Adrenal gland (tissue), 12 donors: ENCODE measurements around the gene WWP2. TPM values are rescaled to one million over a fixed set of nuclear protein-coding genes. Genes with fewer than 3 reads are reported as not detected.

ENCODE experiments used
- DNase-seq, 7 donors: peaks; one replicate each; pipeline ENCODE4 v3.0.0-alpha.2; 2019 to 2020
- H3K27ac ChIP-seq, 5 donors: fragments of 200-600 bp; sonication (generic) in 4 of 5; 1 replicate in 3 of 5; 2 replicates in 2 of 5; pipeline versions ENCODE4 v1.5.1 to v1.8.0; 2016 to 2020; ENCODE audit warnings: mild to moderate bottlenecking in 1 of 5
- H3K27me3 ChIP-seq: fragments of 200-600 bp; 2 replicates; pipeline ENCODE4 v1.8.0; 2021
- H3K36me3 ChIP-seq, 2 donors: fragments of 200-600 bp; replicated peaks in 1 of 2; 1 replicate in 1 of 2; 2 replicates in 1 of 2; pipeline versions ENCODE4 v1.5.1 to v1.8.0; 2018 to 2022
- H3K4me1 ChIP-seq, 2 donors: fragments of 200-600 bp; replicated peaks in 1 of 2; 1 replicate in 1 of 2; 2 replicates in 1 of 2; pipeline versions ENCODE4 v1.5.1 to v1.8.0; 2018 to 2021
- H3K4me3 ChIP-seq, 4 donors: fragments of 200-600 bp; sonication (generic) in 3 of 4; one replicate each; pipeline ENCODE4 v1.5.1; 2016 to 2018
- H3K9me3 ChIP-seq, 3 donors: fragments of 200-600 bp; sonication (generic) in 1 of 3; replicated peaks in 1 of 3; 1 replicate in 2 of 3; 2 replicates in 1 of 3; pipeline versions ENCODE4 v1.5.1 to v1.8.0; 2016 to 2021
- CTCF ChIP-seq, 6 experiments: fragments of 450-650 bp in 4 of 6; fragments of 200-600 bp in 2 of 6; sonication (generic) in 1 of 6; IDR thresholded peaks; 1 replicate in 5 of 6; 2 replicates in 1 of 6; pipeline versions ENCODE4 v1.5.1 to v1.8.0; 2016 to 2021; ENCODE audit warnings: antibody characterized with exemption in 6 of 6, mild to moderate bottlenecking in 2 of 6, moderate library complexity in 1 of 6
- POLR2A ChIP-seq, 2 donors: fragments of 450-650 bp; IDR thresholded peaks; one replicate each; pipeline ENCODE4 v1.6.1; 2017; ENCODE audit warnings: antibody characterized with exemption in 2 of 2, mild to moderate bottlenecking in 2 of 2, moderate library complexity in 1 of 2
- WGBS, 4 donors: extraction: QIAGEN DNeasy Blood & Tissue Kit in 2 of 4; methylation state at CpG; one replicate each; pipeline versions ENCODE4 v1.1.5 to v1.1.7; 2013 to 2017; 5-methylcytosine and 5-hydroxymethylcytosine counted together
- intact Hi-C, 2 donors: fragments of 100-400 bp; cut with DNase I; formaldehyde crosslinking; loops; one replicate each; pipeline versions ENCODE4 v1.14.1 to v1.15.0; 2022 to 2023
- polyA plus RNA-seq, 3 donors: library from polyadenylated mRNA; stranded (reverse); fragments of 200-250 nt in 2 of 3; fragments of 350-450 nt in 1 of 3; fragmentation: Illumina TruSeq in 1 of 3; extraction: RNeasy Lipid Tissue Mini Kit (QIAGEN cat#74804) in 1 of 3; gene quantifications; one replicate each; pipeline ENCODE4 v1.2.3, GENCODE V29; 2013 to 2014
- total RNA-seq, 9 donors: library from RNA; depleted of rRNA in 4 of 9; stranded (reverse); fragments of >200 nt in 4 of 9; fragments of 120-200 nt in 1 of 9; fragmentation: NEBNext Ultra II Directional in 1 of 9; extraction: Animal tissue kit (Norgen Biotek cat#: 25700) in 1 of 9; gene quantifications; one replicate each; pipeline versions ENCODE4 v1.1.0 to v1.2.4, GENCODE V29; 2013 to 2023
- donor health status: healthy with polysubstance abuse.
- donor health status: Bipolar disorder and iron deficiency.
- donor health status: DM: yes; HTN: yes; CAD: no.
- donor health status: DM: no; HTN: no; CAD: no.
- donor health status: DM: no; HTN: no; CAD: no.
- donor health status: DM: yes; HTN: yes; CAD: no.

WWP2 gene
- total and polyA plus RNA-seq, 12 donors = 28.3 to 99.8 (median 72.0) TPM

GRCh38 chr16:69863401-69864281, 101.5 kb downstream of the WWP2 start:
- TF ChIP-seq CTCF (IDR thresholded peaks at IDR 0.05) (no peak), POLR2A (IDR thresholded peaks at IDR 0.05) (no peak)
- Histone ChIP-seq H3K27me3 (no peaks in the 10 kb centered on the region), H3K4me3 (no peak overlapping the region), H3K36me3 (no peaks in the 10 kb centered on the region), H3K4me1 (peaks cover 27 to 33% of the 10 kb centered on the region in 2 donors), H3K9me3 (no peaks in the 10 kb centered on the region), H3K27ac (no peak overlapping the region)
- DNase-seq = no peak
- WGBS, 4 donors = 91 to 94% (median 94%) methylated on average over 16 of the region's 16 CpGs
- intact Hi-C loops = loop anchor here in 1 of 2 donors (10.0 kb wide), 1 partner anchor 61 kb away; no protein-coding TSS in a partner anchor

- TF ChIP-seq POLR2A (IDR thresholded peaks at IDR 0.05) (no peak), CTCF (IDR thresholded peaks at IDR 0.05) (no peak)
Measured at GRCh38 chr16:69865701-69866100, 103.6 kb downstream of the WWP2 start.

GRCh38 chr16:69867784-69868560, 105.8 kb downstream of the WWP2 start:
- TF ChIP-seq CTCF (IDR thresholded peaks at IDR 0.05) (no peak), POLR2A (IDR thresholded peaks at IDR 0.05) (no peak)
- H3K27ac ChIP-seq = no peak overlapping the region
- H3K36me3 ChIP-seq = peaks cover 0 to 13% of the 10 kb centered on the region in 2 donors
- intact Hi-C loops = loop anchor here in 1 of 2 donors (10.0 kb wide), 1 partner anchor 57 kb away; no protein-coding TSS in a partner anchor
- no peak overlapping the region for H3K4me3 ChIP-seq
- no peaks in the 10 kb centered on the region for H3K27me3 ChIP-seq
- H3K4me1 ChIP-seq = no peaks in the 10 kb centered on the region
- 71 to 97% (median 87%) methylated on average over 6 to 8 of the region's 8 CpGs for WGBS, 4 donors
- no peak for DNase-seq
- no peaks in the 10 kb centered on the region for H3K9me3 ChIP-seq

More at GRCh38 chr16:69865701-69866100, 103.6 kb downstream of the WWP2 start:
- Histone ChIP-seq H3K27me3 (no peaks in the 10 kb centered on the region), H3K4me3 (no peak overlapping the region), H3K27ac (peak overlapping the region in 1 of 5 donors; percentile 14), H3K9me3 (no peaks in the 10 kb centered on the region), H3K36me3 (no peaks in the 10 kb centered on the region), H3K4me1 (peaks cover 14 to 18% of the 10 kb centered on the region in 2 donors)
- intact Hi-C loops = loop anchor here in 1 of 2 donors (10.0 kb wide), 1 partner anchor 59 kb away; no protein-coding TSS in a partner anchor
- 77 to 89% (median 78%) methylated on average over 8 of the region's 8 CpGs for WGBS, 4 donors
- DNase-seq = peak in 1 of 7 donors; percentile 33

- no peaks in the 10 kb centered on the region for H3K4me1 ChIP-seq
- intact Hi-C loops = no loop called here
- peaks cover 0 to 19% of the 10 kb centered on the region in 2 donors for H3K36me3 ChIP-seq
- no peak for TF ChIP-seq POLR2A (IDR thresholded peaks at IDR 0.05)
- no peak for TF ChIP-seq CTCF (IDR thresholded peaks at IDR 0.05)
- H3K27me3 ChIP-seq = no peaks in the 10 kb centered on the region
- no peak overlapping the region for H3K4me3 ChIP-seq
- WGBS, 4 donors = 89 to 95% (median 92%) methylated on average over 4 of the region's 4 CpGs
- no peaks in the 10 kb centered on the region for H3K9me3 ChIP-seq
- no peak overlapping the region for H3K27ac ChIP-seq
- DNase-seq = no peak
Measured at GRCh38 chr16:69870761-69871160, 108.6 kb downstream of the WWP2 start.
